ENCODE results near the gene TGM2. TPM values are rescaled to one million over a fixed set of nuclear protein-coding genes. Genes with fewer than 3 reads are reported as not detected.
A peak's percentile ranks its signal among the peaks of the same experiment; 100 is the strongest.

Gene TGM2
- total RNA-seq, 1 experiment from 2014 or later, result 108 TPM

DNA sequence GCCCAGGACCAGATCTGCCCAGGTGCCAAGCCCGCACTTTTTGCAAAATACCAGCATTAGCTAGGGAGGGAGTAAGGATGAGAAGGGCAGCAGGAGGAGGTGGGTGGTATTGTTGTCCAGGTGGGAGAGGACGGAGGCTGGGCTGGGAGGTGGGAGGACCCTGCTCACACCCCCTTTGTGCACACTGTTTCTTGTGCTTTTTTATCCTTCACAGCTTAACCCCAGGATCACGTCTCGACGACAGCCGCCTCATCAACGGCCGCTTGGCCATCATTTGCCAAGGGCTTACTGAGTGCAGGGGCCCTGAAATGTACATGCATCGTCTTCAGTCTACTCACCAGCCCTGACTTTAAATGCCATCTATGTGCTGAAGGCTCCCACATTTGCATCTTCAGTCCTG, 12.1 kb upstream of the TGM2 start:
- no peak for DNase-seq (ENCODE audit: low read depth)

DNA sequence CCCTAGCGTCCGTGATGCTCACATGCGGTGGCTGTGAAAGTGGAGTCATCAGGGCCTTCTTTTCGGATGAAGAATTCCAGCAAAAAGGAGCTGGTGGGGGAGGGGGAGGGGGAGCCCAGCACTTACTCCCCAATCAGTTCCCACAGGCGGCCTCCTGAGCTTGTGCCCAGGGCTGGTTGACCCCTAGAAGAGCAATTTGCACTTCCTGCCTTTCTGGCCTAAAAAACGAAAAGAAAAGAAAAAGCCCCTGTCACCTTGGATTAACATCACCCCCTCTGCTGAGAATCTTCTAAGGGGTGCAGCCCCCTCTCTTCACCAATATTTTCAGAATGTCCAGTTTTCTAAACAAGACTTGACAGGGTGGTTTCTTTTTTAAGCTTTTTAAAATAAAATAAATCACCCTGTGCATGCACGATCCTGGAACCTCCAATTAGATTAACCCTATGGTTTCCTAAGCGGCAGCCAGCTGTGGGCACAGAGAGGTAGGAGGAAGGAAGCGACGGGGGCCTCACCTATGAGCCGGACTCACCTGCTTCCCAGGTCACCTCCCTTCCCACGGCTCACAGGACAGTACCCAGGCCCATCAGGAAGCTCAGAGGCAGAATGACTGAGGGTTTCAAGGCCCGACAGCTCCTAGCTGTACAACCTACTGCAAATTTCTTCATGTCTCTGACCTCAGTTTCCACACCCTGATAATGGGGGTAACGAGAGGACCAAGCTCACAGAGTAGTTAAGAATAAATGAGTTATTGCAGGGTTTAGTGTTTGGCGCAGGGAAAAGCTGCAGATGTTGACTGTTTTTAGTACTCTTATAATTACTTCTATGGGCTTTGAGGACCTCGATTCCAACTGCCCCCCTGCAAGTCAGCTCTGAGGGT, 10.5 kb upstream of the TGM2 start:
- DNase-seq (ENCODE audit: low read depth), result no peak

DNA sequence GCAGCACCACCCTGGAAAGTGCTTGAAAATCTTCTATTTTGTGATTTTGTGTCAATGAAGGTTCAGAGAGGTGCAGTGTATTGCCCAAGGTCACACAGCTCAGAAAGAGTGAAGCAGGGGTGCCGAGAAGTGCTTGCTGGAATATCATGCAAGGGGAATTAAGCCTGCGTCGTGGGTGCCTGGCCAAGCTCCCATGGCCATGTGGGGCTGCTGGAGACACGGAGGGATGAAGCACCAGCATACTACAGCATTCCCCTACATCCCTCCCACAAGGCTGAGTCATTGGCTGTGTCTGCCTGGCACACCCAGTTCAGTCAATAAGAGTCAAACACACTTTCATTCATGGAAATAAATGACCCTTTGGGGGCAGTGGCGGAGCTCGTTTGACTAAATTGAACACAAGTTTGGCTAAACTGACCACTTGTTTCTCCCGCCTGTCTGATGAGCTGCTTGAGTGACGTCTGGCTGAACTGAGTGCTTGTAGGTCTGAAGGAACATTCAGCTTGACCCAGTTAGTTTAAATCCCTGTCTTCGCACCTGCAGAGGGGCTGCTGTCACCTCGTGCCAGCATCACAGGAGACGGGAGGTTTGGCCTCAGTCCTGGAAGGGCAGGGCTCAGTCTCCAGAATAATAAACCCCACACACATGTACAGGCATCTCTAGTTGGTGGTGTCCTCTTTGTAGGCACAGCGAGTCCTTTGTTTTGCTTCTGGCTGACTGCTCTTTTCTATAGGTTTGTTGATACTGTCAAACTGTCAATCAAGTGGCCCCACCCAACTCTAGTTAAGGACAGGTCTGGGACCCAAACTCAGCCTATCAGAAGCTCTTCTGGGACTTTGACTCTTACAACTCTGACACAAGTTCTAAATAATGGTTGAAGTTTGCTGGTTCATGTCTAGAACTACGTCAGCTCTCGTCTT, 8.4 kb upstream of the TGM2 start:
- DNase-seq (ENCODE audit: low read depth), result peak; percentile 98

DNA sequence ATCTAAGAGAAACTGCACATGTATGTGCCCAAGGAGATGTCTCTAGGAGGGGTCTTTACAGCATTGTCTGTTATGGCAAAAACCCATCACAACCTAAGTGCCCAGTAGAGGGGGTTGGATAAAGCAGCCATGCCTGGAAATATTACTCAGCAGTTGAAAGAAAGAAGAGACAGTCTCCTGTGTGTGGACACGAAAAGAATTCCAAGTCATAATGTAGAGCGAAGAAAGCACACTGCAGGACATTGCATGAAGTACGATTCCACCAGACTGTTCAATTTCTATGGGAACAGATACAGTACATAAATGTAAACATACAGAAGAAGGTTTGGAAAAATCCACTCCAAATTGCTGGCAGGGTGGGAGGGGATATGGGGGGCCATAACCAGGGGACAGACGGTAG, 7.3 kb upstream of the TGM2 start:
- peak; percentile 69 for DNase-seq (ENCODE audit: low read depth)

DNA sequence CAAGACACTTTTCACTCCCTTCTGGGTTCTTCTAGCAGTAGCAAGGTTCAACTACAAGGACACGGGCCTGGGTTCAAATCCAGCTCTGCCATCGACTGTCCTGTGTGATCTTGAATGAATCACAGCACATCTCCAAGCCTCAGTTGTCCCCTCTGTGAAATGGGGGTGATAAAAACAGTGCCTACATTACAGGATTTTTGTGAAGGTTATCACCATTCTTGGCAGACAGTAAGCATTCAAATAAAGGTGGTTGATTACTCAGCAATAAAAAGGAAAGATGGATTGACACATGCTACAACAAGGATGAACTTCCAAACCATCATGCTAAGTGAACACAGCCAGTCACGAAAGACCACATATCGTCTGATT, 6.6 kb upstream of the TGM2 start:
- DNase-seq (ENCODE audit: low read depth), result no peak

DNA sequence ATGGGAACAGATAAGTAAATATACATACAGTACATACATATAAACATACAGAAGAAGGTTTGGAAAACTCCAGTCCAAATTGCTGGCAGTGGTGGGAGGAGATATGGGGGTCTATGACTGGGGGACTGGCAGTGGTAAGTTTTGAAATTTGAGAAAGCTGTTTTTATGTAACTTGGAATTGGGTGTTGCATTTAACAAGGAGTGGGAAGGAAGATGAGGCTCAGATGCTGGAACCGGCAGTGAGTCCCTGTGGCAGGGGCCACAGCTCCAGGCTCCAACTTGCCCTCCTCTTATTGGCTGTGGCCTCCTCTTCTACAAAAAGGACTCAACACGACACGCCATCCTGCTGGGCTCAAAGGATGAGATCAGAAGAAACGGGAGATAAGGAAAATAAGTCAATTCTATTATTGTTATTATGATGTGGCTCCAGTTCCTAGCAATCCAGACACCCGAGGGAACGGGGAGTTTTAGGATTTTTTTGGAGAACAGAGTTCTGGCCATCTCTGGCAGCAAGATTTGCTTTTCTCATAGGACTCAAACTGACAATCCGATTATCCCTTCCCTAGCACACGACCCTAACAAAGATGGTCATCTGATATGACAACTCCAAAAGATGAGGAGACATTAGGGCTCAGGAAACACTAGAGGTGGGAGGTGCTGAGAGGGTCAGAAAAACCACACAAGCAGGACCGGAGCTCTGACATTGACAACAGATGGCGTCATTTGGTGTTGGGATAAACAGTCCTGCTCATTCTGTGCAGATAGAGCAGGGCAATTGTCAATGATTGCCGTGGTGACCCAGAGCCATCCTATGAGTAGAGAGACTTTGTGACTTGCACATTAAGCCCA, 6.0 kb upstream of the TGM2 start:
- DNase-seq (ENCODE audit: low read depth), result peak; percentile 83

DNA sequence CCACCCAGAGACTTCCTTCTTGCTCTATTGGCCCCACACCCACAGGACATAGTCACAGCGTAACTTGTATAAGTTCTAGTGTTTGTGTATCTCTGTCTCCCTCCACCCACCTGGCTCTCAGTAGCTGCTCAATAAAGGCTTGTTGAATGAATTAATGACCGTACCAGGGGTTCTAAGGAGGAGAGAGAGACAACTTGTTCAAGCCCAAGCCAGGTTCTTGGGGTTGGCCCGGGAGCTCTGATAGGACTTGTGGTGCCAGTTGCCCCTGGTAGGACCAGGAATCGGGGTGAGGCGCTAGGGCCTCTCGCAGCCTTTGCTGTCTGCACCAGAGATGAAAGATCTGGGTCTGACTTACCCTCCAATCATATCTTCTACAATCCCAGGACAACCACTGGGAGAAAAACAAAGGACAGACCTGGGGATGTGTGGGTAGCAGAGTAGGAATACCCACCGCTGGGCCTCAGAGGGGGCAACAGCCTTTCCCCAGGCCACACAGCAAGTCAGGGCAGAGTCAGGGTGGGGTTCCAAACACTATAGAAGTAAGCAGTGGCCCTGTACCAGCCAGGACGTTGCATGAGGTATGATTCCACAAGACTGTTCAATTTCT, 5.3 kb upstream of the TGM2 start:
- no peak for DNase-seq (ENCODE audit: low read depth)

DNA sequence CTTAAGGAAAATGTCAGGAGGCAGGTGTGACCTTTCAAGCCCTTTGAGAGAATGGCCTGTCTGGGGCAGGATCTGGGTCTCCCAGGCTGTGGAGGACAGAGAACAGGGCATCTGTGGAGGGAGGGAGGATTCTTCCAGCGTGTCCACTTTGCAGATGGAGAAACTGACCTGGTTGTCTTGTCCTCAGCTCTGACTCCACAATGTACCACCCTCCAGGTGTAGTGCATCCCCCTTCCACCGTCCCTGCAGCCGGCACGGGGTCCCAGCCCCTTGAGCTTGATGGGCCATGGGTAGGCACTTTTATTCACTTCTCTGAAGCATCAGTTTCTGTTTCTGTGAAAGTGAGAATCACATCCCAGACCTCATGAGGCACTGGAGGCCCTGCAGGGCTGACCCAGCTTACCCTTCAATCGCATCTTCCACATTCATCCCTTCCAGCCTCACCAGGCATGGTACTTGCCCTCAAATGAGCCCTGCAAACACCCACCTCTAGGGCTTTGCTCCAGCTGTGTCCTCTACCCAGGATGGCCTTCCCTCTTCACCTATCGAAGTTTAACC, 4.6 kb upstream of the TGM2 start:
- no peak for DNase-seq (ENCODE audit: low read depth)

DNA sequence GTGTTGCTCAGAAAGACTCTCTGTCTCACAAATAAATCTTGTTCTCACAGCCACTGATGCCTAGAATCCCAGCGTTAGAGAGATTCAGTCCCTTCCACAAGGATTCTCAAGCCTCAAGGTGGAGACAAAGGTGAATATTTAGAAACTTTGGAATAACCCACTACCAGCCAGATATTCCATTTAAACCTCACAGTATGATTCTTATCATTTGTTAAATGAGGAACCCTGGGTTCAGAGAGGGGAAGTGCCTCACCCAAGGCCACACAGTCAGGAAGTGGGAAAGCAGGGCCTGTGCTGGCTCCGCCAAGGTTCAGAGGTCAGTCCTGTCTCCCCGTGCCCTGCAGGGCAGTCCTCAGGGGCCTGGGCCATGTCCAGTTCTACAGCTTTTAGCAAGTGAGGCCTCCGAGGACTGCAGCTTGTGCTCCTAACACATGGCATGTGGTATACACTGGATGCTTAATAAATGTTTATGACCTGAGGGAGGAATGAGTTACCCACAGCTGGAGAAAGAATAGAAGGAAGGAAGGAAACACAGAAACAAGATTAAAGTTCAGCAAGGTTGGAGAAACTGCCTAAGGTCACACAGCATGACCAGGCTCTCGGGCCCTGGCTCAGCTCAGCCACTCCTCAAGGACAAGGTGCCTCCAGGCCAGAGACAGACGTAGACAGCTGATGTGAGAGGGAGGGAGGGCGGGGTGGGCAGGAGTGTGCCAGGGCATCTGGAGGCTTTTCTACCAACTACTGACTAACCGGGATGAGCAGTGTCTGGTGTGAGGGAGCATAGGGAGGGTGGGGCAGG, 3.9 kb upstream of the TGM2 start:
- peak; percentile 76 for DNase-seq (ENCODE audit: low read depth)

DNA sequence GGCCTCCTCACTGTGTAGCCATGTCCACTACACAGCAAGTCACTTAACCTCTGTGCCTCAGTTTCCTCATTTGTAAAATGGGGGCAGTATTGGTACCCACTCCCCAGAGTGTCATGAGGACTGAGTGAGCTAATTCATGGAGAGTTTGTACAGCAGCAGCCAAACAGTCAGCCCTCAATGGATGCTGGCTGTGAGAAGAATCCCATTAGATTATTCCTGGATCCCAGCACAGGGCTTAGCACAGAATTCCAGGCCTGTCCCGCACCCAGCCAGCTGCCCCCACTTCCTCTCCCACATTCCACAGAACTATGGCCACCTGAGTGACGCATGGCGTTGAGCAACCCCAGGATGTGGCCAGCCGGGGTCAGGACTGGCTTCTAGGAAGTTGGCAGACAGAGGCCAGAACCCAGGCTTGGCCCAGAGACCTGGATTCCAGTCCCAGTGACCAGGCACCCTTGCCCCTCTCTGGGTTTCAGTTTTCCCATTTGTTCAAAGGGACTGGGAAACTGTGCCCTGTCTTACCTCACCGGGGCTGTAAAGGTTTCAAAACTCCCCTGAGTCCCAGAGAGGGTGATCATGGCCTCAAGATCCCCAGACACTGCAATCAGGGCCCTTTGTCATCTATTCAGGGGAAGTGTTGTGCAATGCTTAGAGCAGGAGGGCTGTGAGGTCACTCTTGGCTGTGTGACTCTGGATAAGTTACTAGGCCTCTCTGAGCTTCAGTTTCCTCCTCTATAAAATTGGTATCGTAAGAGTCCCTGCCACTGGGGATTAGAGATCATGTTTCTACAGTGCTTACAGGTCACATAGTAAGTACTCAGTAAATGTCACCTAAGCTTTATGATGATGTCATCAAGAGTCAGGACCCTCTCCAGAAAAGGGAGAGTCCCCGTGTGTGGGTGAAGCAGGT, 3.0 kb upstream of the TGM2 start:
- peak; percentile 99 for DNase-seq (ENCODE audit: low read depth)

DNA sequence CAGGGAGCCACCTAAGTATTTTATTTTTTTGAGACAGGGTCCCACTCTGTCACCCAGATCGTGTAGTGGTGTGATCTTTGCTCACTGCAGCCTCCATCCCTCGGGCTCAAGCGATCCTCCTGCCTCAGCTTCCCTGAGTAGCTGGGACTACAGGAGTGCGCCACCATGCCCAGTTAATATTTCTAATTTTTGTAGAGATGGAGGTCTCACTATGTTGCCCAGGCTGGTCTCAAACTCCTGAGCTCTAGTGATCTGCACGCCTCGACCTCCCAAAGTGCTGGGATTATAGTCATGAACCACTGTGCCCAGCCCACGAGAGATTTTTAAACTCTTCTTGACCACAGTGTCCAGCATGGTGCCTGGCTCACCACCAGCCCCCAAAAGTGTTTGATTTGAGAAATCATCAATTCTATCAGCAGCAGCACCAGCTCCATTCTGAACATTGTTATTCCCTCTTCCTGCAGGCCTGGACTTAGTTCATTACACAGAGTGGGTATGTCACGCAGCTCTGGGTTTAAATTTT, 2.3 kb upstream of the TGM2 start:
- no peak for DNase-seq (ENCODE audit: low read depth)

DNA sequence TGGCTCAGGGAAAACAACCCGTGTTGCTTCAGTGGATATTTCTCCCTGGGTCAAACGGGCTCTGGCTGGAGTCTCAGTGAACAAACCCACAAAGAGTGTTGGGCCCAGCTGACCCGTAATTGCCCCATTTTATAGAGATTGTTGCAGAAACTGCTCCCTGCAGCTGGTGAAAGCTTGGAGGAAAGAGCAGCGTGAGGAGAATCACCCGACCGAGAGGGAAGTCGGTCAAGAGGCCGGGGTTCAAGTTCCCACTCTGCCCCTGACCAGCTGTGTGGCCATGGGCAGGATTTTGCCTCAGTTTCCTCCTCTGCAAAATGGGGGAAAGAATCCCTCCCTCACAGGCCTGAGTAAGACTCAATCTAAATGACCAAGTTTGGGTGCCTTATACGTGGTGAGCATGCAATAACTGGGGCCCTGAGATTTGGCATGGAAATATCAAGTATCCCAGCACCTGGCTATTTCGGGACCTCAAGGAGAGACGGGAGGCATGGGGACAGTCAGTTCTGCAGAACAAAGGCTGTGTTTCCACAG, 1.7 kb upstream of the TGM2 start:
- no peak for DNase-seq (ENCODE audit: low read depth)

DNA sequence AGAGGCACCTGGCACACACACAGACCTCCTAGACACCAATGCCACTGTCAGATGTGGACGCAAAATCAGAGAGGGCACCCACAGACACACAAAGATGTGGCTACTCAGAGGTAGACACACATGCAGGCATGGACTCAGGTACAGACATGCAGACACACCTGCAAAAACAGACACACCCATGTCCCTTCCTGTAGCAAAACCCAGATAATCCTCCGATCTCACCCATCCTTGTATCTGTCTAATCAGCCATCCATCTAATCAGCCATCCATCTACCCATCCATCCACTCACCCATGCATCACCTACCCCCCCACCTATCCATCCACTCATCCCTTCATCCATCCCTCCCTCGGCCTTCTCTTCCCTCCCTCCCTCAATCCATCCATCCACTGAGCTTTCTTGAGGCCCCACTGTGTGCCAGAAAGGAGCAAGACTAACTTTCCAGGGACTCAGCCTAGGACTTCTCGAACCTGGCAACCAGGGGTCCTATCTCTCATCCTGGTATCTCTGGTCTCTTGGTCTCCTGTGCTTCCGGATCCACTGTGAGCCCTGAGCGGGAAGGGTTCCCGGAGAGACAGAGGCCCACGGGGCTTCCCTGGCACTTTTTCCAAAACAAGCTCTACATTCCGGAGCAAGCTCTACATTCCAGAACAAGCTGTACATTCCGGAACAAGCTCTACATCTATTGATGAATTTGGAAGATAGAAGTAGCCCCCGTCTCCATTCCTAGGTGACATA, 1.1 kb upstream of the TGM2 start:
- no peak for DNase-seq (ENCODE audit: low read depth)

DNA sequence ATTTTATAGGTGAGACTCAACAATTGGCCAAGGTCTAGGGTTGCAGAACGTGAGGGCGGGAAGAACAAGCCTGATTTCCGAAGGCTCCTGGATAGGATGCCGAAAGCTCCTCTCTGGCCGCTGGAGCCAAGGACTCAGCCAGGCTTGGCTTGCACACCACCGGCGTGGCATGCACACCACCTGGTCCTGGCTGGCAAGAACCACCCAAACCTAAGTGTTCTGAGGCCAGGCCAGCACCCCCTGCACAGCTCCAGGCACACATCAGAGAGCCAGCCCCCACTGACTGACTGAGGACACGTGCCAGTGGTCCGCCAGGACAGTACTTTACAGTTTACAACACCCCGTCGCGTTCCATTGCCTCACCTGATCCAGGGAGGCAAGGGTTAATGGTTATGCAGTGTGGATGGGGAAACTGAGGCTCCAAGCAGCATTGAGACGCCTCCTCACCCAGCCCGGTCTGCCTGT, 414 bp downstream of the TGM2 start:
- no peak for DNase-seq (ENCODE audit: low read depth)

DNA sequence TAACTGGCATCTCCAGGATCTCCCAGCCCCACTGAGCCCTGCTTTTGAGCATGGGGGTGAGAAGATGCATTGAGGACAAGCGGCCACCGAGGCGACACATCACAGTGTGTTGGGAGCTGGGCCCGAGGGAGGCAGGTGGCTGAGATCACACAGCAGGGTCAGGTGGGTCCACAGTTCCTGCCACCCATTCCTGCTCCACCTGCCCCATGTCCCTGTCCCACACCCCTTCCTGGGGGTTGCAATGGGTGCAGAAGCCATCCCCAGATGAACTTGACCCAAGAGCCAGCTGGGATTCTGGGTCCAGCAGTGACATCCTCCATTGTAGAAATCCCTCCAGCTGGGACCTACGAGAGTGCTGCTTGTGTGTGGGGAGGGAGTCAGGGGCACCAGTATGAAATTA, 1.0 kb downstream of the TGM2 start:
- DNase-seq (ENCODE audit: low read depth), result no peak

DNA sequence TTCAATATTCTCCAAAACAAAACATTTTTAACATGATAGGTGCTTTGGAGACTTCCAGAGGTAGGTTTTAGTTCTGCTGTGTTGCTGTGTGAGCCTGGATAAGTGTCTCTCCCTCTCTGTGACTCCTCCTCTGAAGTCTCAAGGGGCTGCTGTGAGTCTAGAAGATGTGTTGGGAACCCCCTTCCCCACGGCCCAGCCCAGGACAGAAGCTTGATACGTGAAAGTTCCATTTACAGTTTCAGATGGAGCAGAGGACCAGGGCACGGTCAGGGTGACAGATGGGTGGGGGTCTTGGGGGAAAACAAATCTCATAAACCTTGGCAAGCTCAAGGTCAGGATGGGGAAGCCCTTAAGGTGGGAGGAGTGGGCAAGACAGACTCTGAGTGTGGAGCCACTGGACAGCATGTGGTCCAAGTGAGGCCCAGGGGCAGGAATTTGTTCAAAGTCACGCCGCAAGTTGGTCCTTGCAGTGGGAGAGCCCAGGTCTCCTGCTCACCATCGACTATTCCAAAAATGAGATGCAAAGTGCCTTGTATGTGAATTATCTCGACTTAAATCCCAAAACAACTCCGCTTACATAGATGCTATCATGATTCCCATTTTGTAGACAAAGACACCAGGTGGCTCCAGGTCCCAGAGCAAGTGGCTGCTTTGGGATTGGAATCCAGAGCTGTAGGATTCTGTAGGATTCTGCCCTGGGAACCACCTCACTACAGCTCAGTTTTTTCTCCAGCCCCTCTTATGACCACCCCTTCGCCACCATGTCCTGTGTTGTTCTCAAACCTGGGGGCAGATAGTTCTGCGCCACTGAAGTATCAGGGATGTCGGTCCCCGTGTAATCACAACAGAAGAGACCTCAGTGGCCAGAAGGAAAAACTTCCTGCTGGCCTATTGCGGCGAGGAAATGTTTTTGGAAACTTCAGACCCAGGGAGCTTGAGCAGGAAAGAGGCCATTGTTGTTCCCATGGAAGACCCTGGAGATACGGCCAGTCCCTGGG, 1.9 kb downstream of the TGM2 start:
- DNase-seq (ENCODE audit: low read depth), result no peak

DNA sequence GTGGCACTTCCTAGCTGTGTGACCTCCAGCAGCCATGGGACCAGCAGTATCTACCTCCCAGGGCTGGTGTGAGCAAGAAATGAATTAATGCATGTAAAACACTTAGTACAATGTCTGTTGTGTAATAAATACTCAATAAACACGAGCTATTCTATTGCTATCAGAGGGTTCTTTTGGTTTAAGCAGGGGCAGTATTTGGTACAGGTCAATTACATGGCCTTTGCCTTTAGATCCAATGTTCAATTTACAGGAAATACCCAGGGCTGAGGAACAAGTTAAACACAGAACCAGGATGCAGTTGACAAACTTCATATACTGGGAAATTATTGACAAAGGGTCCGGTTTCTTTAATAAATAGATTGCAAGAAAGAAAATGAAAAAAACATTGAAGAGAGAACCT, 2.9 kb downstream of the TGM2 start:
- no peak for DNase-seq (ENCODE audit: low read depth)

Data from M059J (cell line).